Measurements from ENCODE around the gene DAGLB. TPM values are rescaled to one million over a fixed set of nuclear protein-coding genes. Genes with fewer than 3 reads are reported as not detected.

The DAGLB gene
- total and polyA plus RNA-seq, 10 of the 15 experiments (the other 5 are each of a cell fraction or from before 2014, with no cell fraction given): 1.2 to 13.3 (median 10.1) TPM

DNA sequence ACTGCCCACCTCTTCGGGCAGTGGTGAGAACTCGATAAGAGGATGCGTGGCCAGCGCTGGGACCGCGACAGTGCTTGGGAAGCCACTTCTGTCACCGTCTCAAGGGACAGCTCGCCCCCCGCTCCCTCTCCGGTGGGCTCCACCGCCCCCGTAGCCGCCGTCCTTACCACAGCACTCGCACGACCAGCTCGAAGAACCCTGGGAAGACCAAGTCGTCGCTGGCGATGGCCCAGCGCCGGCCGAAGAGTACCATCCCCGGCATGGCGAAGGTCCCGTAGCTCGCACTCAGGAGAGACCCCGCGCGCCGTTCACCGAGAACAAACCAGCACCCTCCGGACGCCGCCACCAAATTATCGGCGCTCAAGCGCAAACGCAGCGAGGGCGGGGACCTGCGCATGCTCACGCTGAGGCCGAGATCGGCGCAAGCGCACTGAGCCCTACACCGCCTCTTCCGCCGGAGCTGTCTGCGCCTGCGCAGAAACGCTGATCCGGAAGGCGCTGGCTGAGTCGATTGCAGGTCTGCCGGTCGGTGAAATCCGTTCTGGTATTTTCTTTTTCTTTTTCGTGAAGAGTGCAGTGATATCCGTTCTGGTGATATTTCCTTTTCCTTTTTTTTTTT, at the start of gene DAGLB (continued):
- no peak; the same call in 1 of the 2 replicates for TF ChIP-seq ZBTB40 (IDR thresholded peaks at IDR 0.05; ENCODE audit: borderline replicate concordance)
- no peak for TF ChIP-seq IKZF2 (IDR thresholded peaks at IDR 0.05)
- TF ChIP-seq YY1 (IDR thresholded peaks at IDR 0.05; ENCODE audit: low read depth, low read length): peak; percentile 63
- 0 out of 2 replicates have a peak, but pooled peaks have one; percentile 11 for TF ChIP-seq MXI1 (IDR thresholded peaks at IDR 0.05; ENCODE audit: low read depth, low read length)
- no peak for TF ChIP-seq ZZZ3 (IDR thresholded peaks at IDR 0.05; ENCODE audit: control insufficient read depth, insufficient read length, low read depth)
- no peak for TF ChIP-seq ZNF622 (IDR thresholded peaks at IDR 0.05)
- TF ChIP-seq NR2C2 (IDR thresholded peaks at IDR 0.05; ENCODE audit: borderline replicate concordance, control insufficient read depth, insufficient read length, low read depth): no peak
- TF ChIP-seq RELA (IDR thresholded peaks at IDR 0.05; ENCODE audit: borderline replicate concordance, partially characterized antibody): no peak
- TF ChIP-seq PML (IDR thresholded peaks at IDR 0.05; ENCODE audit: low read length): peak; percentile 56; the same call in 1 of the 2 replicates
- no peak for TF ChIP-seq BMI1 (IDR thresholded peaks at IDR 0.05; ENCODE audit: borderline replicate concordance)
- peak; percentile 80; the same call in 1 of the 2 replicates for TF ChIP-seq GATAD2B (conservative IDR thresholded peaks at IDR 0.05; ENCODE audit: low read depth)
- no peak for TF ChIP-seq TARDBP (IDR thresholded peaks at IDR 0.05; ENCODE audit: borderline replicate concordance)
- TF ChIP-seq CHD2 (IDR thresholded peaks at IDR 0.05; ENCODE audit: borderline replicate concordance, low read depth, low read length): no peak
- no peak for TF ChIP-seq CTCF (IDR thresholded peaks at IDR 0.05 in 2 of 3, conservative IDR thresholded peaks at IDR 0.05 in 1 of 3; ENCODE audit: control insufficient read depth in 2 of 3, extremely low read depth in 1 of 3, insufficient read depth in 1 of 3, low read depth in 3 of 3, low read length in 3 of 3)
- no peak for TF ChIP-seq SREBF2 (IDR thresholded peaks at IDR 0.05; ENCODE audit: low read length)
- TF ChIP-seq PKNOX1 (IDR thresholded peaks at IDR 0.05): no peak
- TF ChIP-seq, protein P1, sequence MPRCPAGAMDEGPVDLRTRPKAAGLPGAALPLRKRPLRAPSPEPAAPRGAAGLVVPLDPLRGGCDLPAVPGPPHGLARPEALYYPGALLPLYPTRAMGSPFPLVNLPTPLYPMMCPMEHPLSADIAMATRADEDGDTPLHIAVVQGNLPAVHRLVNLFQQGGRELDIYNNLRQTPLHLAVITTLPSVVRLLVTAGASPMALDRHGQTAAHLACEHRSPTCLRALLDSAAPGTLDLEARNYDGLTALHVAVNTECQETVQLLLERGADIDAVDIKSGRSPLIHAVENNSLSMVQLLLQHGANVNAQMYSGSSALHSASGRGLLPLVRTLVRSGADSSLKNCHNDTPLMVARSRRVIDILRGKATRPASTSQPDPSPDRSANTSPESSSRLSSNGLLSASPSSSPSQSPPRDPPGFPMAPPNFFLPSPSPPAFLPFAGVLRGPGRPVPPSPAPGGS (IDR thresholded peaks at IDR 0.05; ENCODE audit: borderline replicate concordance, insufficient read depth, low read depth, low read length, poor library complexity, severe bottlenecking): no peak
- peak; percentile 57; the same call in 1 of the 2 replicates for TF ChIP-seq PAX5 (IDR thresholded peaks at IDR 0.05; ENCODE audit: borderline replicate concordance, low read depth, low read length)
- TF ChIP-seq SREBF1 (IDR thresholded peaks at IDR 0.05; ENCODE audit: low read length): no peak
- TF ChIP-seq, protein P2, sequence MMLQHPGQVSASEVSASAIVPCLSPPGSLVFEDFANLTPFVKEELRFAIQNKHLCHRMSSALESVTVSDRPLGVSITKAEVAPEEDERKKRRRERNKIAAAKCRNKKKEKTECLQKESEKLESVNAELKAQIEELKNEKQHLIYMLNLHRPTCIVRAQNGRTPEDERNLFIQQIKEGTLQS (IDR thresholded peaks at IDR 0.05; ENCODE audit: borderline replicate concordance, extremely low read depth, low read depth, low read length): 0 out of 2 replicates have a peak, but pooled peaks have one; percentile 42
- TF ChIP-seq EED (IDR thresholded peaks at IDR 0.05; ENCODE audit: low read depth): no peak
- peak; percentile 91 for TF ChIP-seq POLR2AphosphoS5 (IDR thresholded peaks at IDR 0.05; ENCODE audit: low read length)
